ENCODE measurements around the gene PIGV. TPM values are rescaled to one million over a fixed set of nuclear protein-coding genes. Genes with fewer than 3 reads are reported as not detected.
"Not testable (repeated sequence)": the region's sequence is repeated elsewhere in the genome, so short reads cannot be mapped to it uniquely, and the experiment has no call there.

The PIGV gene
- total RNA-seq, 2 experiments from 2014 or later = 16.4 to 16.9 TPM

- Mint-ChIP-seq H3K4me1 (peaks cover 85% of the 10 kb centered on the region), H3K9me3 (no peaks in the 10 kb centered on the region), H3K27ac (peak overlapping the region; percentile 94), H3K36me3 (ENCODE audit: low read depth) (peaks cover 56% of the 10 kb centered on the region), H3K27me3 (no peaks in the 10 kb centered on the region), H3K4me3 (peak overlapping the region; percentile 93)
- CTCF ChIA-PET = interaction anchor here (0.6 to 2.2 kb wide), 7 partner anchors 8 to 227 kb away, joined by 3 to 7 read pairs (median 4); no protein-coding TSS in a partner anchor
- no peak for DNase-seq
- POLR2A ChIA-PET = no interaction called here
These were observed 41.6 kb downstream of the PIGV start for GRCh38 chr1:26829184-26829911.

GRCh38 chr1:26831059-26831458 lies 43.3 kb downstream of the PIGV start:
- no peaks in the 10 kb centered on the region for H3K27me3 Mint-ChIP-seq
- ChIA-PET POLR2A (interaction anchor here (0.6 kb wide), 1 partner anchor 302 kb away, joined by 3 read pairs; no protein-coding TSS in a partner anchor), CTCF (interaction anchor here (1.3 to 5.9 kb wide), 4 partner anchors 20 to 41 kb away, joined by 4 to 29 read pairs (median 14); no protein-coding TSS in a partner anchor)
- H3K36me3 Mint-ChIP-seq (ENCODE audit: low read depth) = peaks cover 67% of the 10 kb centered on the region
- DNase-seq = no peak
- no peaks in the 10 kb centered on the region for H3K9me3 Mint-ChIP-seq
- H3K4me1 Mint-ChIP-seq = peaks cover 81% of the 10 kb centered on the region
- H3K4me3 Mint-ChIP-seq = no peak overlapping the region
- peak overlapping the region; percentile 69 for H3K27ac Mint-ChIP-seq

- ChIA-PET POLR2A (no interaction called here), CTCF (interaction anchor here (0.6 to 5.9 kb wide), 9 partner anchors 11 to 672 kb away, joined by 3 to 29 read pairs (median 3); no protein-coding TSS in a partner anchor)
These were observed 43.9 kb downstream of the PIGV start for GRCh38 chr1:26831546-26832248.

GRCh38 chr1:26832249-26832960 lies 44.7 kb downstream of the PIGV start:
- Mint-ChIP-seq H3K4me3 (peak overlapping the region; percentile 64), H3K27me3 (no peaks in the 10 kb centered on the region), H3K9me3 (no peaks in the 10 kb centered on the region), H3K4me1 (peaks cover 79% of the 10 kb centered on the region), H3K36me3 (ENCODE audit: low read depth) (peaks cover 69% of the 10 kb centered on the region), H3K27ac (peak overlapping the region; percentile 99)
- no peak for DNase-seq
- POLR2A ChIA-PET = interaction anchor here (1.7 kb wide), 1 partner anchor 32 kb away, joined by 8 read pairs; no protein-coding TSS in a partner anchor
- CTCF ChIA-PET = interaction anchor here (0.5 to 5.9 kb wide), 19 partner anchors 10 to 831 kb away, joined by 3 to 29 read pairs (median 3); partner anchors contain the start of genes GPATCH3 and GPN2

More at GRCh38 chr1:26831546-26832248, 43.9 kb downstream of the PIGV start:
- H3K27me3 Mint-ChIP-seq = no peaks in the 10 kb centered on the region
- peaks cover 70% of the 10 kb centered on the region for H3K36me3 Mint-ChIP-seq (ENCODE audit: low read depth)
- H3K9me3 Mint-ChIP-seq = no peaks in the 10 kb centered on the region
- H3K27ac Mint-ChIP-seq = peak overlapping the region; percentile 99
- no peak for DNase-seq
- H3K4me1 Mint-ChIP-seq = peaks cover 80% of the 10 kb centered on the region
- H3K4me3 Mint-ChIP-seq = no peak overlapping the region

- DNase-seq = peak; percentile 95
- Mint-ChIP-seq H3K4me1 (peaks cover 75% of the 10 kb centered on the region), H3K4me3 (peak overlapping the region; percentile 64), H3K9me3 (no peaks in the 10 kb centered on the region), H3K27ac (peak overlapping the region; percentile 99), H3K27me3 (no peaks in the 10 kb centered on the region), H3K36me3 (ENCODE audit: low read depth) (peaks cover 68% of the 10 kb centered on the region)
- POLR2A ChIA-PET = interaction anchor here (1.0 to 1.7 kb wide), 2 partner anchors 31 to 37 kb away, joined by 3 to 8 read pairs; no protein-coding TSS in a partner anchor
- CTCF ChIA-PET = interaction anchor here (0.6 to 5.9 kb wide), 20 partner anchors 8 to 334 kb away, joined by 3 to 29 read pairs (median 4); partner anchors contain the start of gene GPN2
These were observed 46.0 kb downstream of the PIGV start for GRCh38 chr1:26833432-26834405.

GRCh38 chr1:26837665-26838064 lies 49.9 kb downstream of the PIGV start:
- H3K27ac Mint-ChIP-seq, H3K27me3 Mint-ChIP-seq, POLR2A ChIA-PET, H3K4me3 Mint-ChIP-seq, H3K9me3 Mint-ChIP-seq, DNase-seq: not testable (repeated sequence)
- CTCF ChIA-PET = interaction anchor here (0.6 to 1.2 kb wide), 2 partner anchors 9 to 48 kb away, joined by 3 to 4 read pairs; no protein-coding TSS in a partner anchor
- Mint-ChIP-seq H3K36me3 (ENCODE audit: low read depth) (peaks cover 49% of the 10 kb centered on the region), H3K4me1 (peaks cover 43% of the 10 kb centered on the region)

GRCh38 chr1:26838474-26839338 lies 51.0 kb downstream of the PIGV start:
- POLR2A ChIA-PET = no interaction called here
- H3K9me3 Mint-ChIP-seq = no peaks in the 10 kb centered on the region
- peaks cover 41% of the 10 kb centered on the region for H3K36me3 Mint-ChIP-seq (ENCODE audit: low read depth)
- peaks cover 32% of the 10 kb centered on the region for H3K4me1 Mint-ChIP-seq
- DNase-seq = no peak
- no peak overlapping the region for H3K4me3 Mint-ChIP-seq
- peak overlapping the region; percentile 66 for H3K27ac Mint-ChIP-seq
- CTCF ChIA-PET = interaction anchor here (1.1 to 1.8 kb wide), 5 partner anchors 10 to 50 kb away, joined by 3 to 7 read pairs (median 4); partner anchors contain the start of gene ZDHHC18
- H3K27me3 Mint-ChIP-seq = no peaks in the 10 kb centered on the region

GRCh38 chr1:26839339-26839722 lies 51.6 kb downstream of the PIGV start:
- Mint-ChIP-seq H3K9me3 (no peaks in the 10 kb centered on the region), H3K4me1 (peaks cover 26% of the 10 kb centered on the region), H3K27me3 (no peaks in the 10 kb centered on the region), H3K36me3 (ENCODE audit: low read depth) (peaks cover 39% of the 10 kb centered on the region), H3K27ac (peak overlapping the region; percentile 66), H3K4me3 (no peak overlapping the region)
- DNase-seq = no peak
- POLR2A ChIA-PET = no interaction called here
- CTCF ChIA-PET = interaction anchor here (1.1 to 1.8 kb wide), 5 partner anchors 11 to 51 kb away, joined by 3 to 7 read pairs (median 4); partner anchors contain the start of gene ZDHHC18

- Mint-ChIP-seq H3K27ac (no peak overlapping the region), H3K36me3 (ENCODE audit: low read depth) (peaks cover 35% of the 10 kb centered on the region), H3K4me3 (no peak overlapping the region), H3K9me3 (no peaks in the 10 kb centered on the region), H3K27me3 (no peaks in the 10 kb centered on the region), H3K4me1 (peaks cover 21% of the 10 kb centered on the region)
- ChIA-PET CTCF (interaction anchor here (0.5 to 1.8 kb wide), 5 partner anchors 14 to 51 kb away, joined by 3 to 5 read pairs (median 3); partner anchors contain the start of gene ZDHHC18), POLR2A (no interaction called here)
- DNase-seq = no peak
These were observed 52.0 kb downstream of the PIGV start for GRCh38 chr1:26839779-26840178.

GRCh38 chr1:26844424-26845196 lies 56.9 kb downstream of the PIGV start:
- Mint-ChIP-seq H3K36me3 (ENCODE audit: low read depth) (peaks cover 27% of the 10 kb centered on the region), H3K4me1 (no peaks in the 10 kb centered on the region), H3K9me3 (no peaks in the 10 kb centered on the region), H3K4me3 (no peak overlapping the region), H3K27ac (no peak overlapping the region), H3K27me3 (no peaks in the 10 kb centered on the region)
- ChIA-PET CTCF (interaction anchor here (0.9 to 2.3 kb wide), 3 partner anchors 11 to 16 kb away, joined by 3 to 7 read pairs (median 5); no protein-coding TSS in a partner anchor), POLR2A (no interaction called here)
- no peak for DNase-seq
